Trophoblast cell (in vitro differentiated cells and primary cell): ENCODE data around the gene PLA2G7.
"Not testable (repeated sequence)": the region's sequence is repeated elsewhere in the genome, so short reads cannot be mapped to it uniquely, and the experiment has no call there.

Experiments used
- DNase-seq, 2 donors: peaks; one replicate each; pipeline ENCODE4 v3.0.0-alpha.2; 2016
- H2AFZ ChIP-seq: 2 replicates; pipeline ENCODE4 v1.6.1; 2013; ENCODE audit warnings: low read length, moderate library complexity, mild to moderate bottlenecking; ENCODE audit not compliant: insufficient read depth, poor library complexity
- H2AK5ac ChIP-seq: 2 replicates; pipeline ENCODE4 v1.6.1; 2013; ENCODE audit warnings: mild to moderate bottlenecking, low read length
- H2BK120ac ChIP-seq: 2 replicates; pipeline ENCODE4 v1.6.1; 2013; ENCODE audit warnings: low read length, mild to moderate bottlenecking, moderate library complexity; ENCODE audit not compliant: insufficient read depth, poor library complexity
- H2BK12ac ChIP-seq: 2 replicates; pipeline ENCODE4 v1.6.1; 2013; ENCODE audit warnings: mild to moderate bottlenecking, low read length, moderate library complexity
- H2BK5ac ChIP-seq: 2 replicates; pipeline ENCODE4 v1.6.1; 2013; ENCODE audit warnings: low read length, low read depth, moderate library complexity, mild to moderate bottlenecking; ENCODE audit not compliant: poor library complexity
- H3K14ac ChIP-seq: 2 replicates; pipeline ENCODE4 v1.6.1; 2013; ENCODE audit warnings: mild to moderate bottlenecking, low read length
- H3K18ac ChIP-seq: 2 replicates; pipeline ENCODE4 v1.6.1; 2013; ENCODE audit warnings: mild to moderate bottlenecking, low read length
- H3K23ac ChIP-seq: 2 replicates; pipeline ENCODE4 v1.6.1; 2013; ENCODE audit warnings: low read length
- H3K27ac ChIP-seq: 2 replicates; pipeline ENCODE4 v1.5.1; 2013; ENCODE audit warnings: low read depth, mild to moderate bottlenecking, inconsistent platforms, low read length, moderate library complexity
- H3K27me3 ChIP-seq: 2 replicates; pipeline ENCODE4 v1.6.1; 2013; ENCODE audit warnings: inconsistent platforms, mild to moderate bottlenecking, low read length, moderate library complexity; ENCODE audit not compliant: insufficient read depth
- H3K36me3 ChIP-seq, 2 experiments: 1 replicate in 1 of 2; 2 replicates in 1 of 2; pipeline ENCODE4 v1.6.1; 2013; ENCODE audit warnings: low read length in 2 of 2, mild to moderate bottlenecking in 2 of 2, moderate library complexity in 1 of 2; ENCODE audit not compliant: insufficient read depth in 2 of 2, control insufficient read depth in 1 of 2
- H3K4ac ChIP-seq: 2 replicates; pipeline ENCODE4 v1.6.1; 2013; ENCODE audit warnings: low read depth, mild to moderate bottlenecking, low read length, moderate library complexity
- H3K4me1 ChIP-seq, 2 experiments: 1 replicate in 1 of 2; 2 replicates in 1 of 2; pipeline ENCODE4 v1.6.1; 2013; ENCODE audit warnings: low read length in 2 of 2, mild to moderate bottlenecking in 2 of 2, moderate library complexity in 1 of 2; ENCODE audit not compliant: insufficient read depth in 2 of 2, control insufficient read depth in 1 of 2
- H3K4me2 ChIP-seq: 2 replicates; pipeline ENCODE4 v1.6.1; 2013; ENCODE audit warnings: inconsistent platforms, mild to moderate bottlenecking, low read length, moderate library complexity
- H3K4me3 ChIP-seq: 2 replicates; pipeline ENCODE4 v1.5.1; 2013; ENCODE audit warnings: mild to moderate bottlenecking, low read depth, low read length, inconsistent platforms
- H3K79me1 ChIP-seq: one replicate; pipeline ENCODE4 v1.6.1; 2013; ENCODE audit warnings: low read length
- H3K79me2 ChIP-seq: 2 replicates; pipeline ENCODE4 v1.6.1; 2013; ENCODE audit warnings: low read length, mild to moderate bottlenecking; ENCODE audit not compliant: control insufficient read depth, insufficient read depth, poor library complexity
- H3K9ac ChIP-seq: 2 replicates; pipeline ENCODE4 v1.6.1; 2013; ENCODE audit warnings: mild to moderate bottlenecking, low read length
- H3K9me3 ChIP-seq: 2 replicates; pipeline ENCODE4 v1.6.1; 2013; ENCODE audit warnings: low read depth, mild to moderate bottlenecking, control low read depth, inconsistent platforms, low read length; ENCODE audit not compliant: insufficient read depth
- H4K12ac ChIP-seq: 2 replicates; pipeline ENCODE4 v1.6.1; 2013; ENCODE audit warnings: low read depth, mild to moderate bottlenecking, low read length, moderate library complexity
- H4K8ac ChIP-seq: 2 replicates; pipeline ENCODE4 v1.6.1; 2013; ENCODE audit warnings: low read depth, mild to moderate bottlenecking, low read length, moderate library complexity
- H4K91ac ChIP-seq: one replicate; pipeline ENCODE4 v1.6.1; 2013; ENCODE audit warnings: low read depth, mild to moderate bottlenecking, low read length, moderate library complexity
- WGBS: extraction: QIAGEN DNeasy Blood & Tissue Kit; methylation state at CpG from one replicate; pipeline ENCODE4 v1.1.7; 2013; ENCODE audit warnings: missing lambda C conversion rate; ENCODE audit not compliant: insufficient read length, insufficient coverage; ENCODE audit errors: extremely low coverage; 5-methylcytosine and 5-hydroxymethylcytosine counted together

The PLA2G7 gene

DNA sequence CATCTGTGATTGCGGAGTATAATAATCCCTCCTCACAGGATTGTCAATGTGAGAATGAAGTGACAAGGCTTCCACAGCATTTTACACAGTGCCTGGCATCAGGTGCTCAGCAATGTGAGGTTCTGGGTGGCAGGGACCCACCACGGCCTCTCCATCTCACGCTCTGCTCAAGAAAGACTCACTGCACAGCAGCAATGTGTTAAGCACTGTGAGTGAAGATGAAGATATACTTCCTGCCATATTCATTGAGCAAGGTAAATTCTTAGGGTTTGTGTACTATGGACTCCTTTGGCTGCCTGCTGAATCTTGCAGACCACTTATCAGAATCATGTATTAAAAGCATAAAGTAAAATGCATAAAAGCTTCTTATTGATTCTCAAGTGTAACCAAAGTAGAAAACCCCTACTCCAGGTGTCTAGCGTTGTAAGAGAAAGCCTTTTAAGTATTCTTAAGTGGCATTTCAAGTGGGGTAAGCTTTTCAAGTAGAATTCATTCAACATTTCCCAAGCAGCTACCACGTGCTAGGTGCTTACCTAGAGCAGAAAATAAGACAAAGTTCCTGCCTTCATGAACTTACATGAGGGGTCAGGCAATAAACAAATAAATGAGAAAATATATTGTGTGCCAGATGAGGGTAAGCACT, 41.0 kb upstream of the PLA2G7 start:
- DNase-seq, result no peak
- no peaks in the 10 kb centered on the region for H3K79me1 ChIP-seq
- no peak overlapping the region for H3K9ac ChIP-seq
- no peak overlapping the region for H3K4ac ChIP-seq
- H3K27me3 ChIP-seq, result no peaks in the 10 kb centered on the region
- no peak overlapping the region for H3K18ac ChIP-seq
- WGBS, result no CpG with 5 or more reads among the region's 5 CpGs
- no peak overlapping the region for H2BK120ac ChIP-seq
- H4K12ac ChIP-seq, result no peak overlapping the region
- no peak overlapping the region for H3K23ac ChIP-seq
- no peak overlapping the region for H3K4me2 ChIP-seq
- H2AK5ac ChIP-seq, result no peak overlapping the region
- H3K4me1 ChIP-seq, result no peaks in the 10 kb centered on the region
- H2AFZ ChIP-seq, result no peak overlapping the region
- H3K9me3 ChIP-seq, result no peaks in the 10 kb centered on the region
- no peak overlapping the region for H4K91ac ChIP-seq
- no peak overlapping the region for H3K14ac ChIP-seq
- H3K27ac ChIP-seq, result no peak overlapping the region
- no peak overlapping the region for H3K4me3 ChIP-seq
- no peaks in the 10 kb centered on the region for H3K36me3 ChIP-seq
- no peak overlapping the region for H4K8ac ChIP-seq
- H3K79me2 ChIP-seq, result no peaks in the 10 kb centered on the region
- no peak overlapping the region for H2BK5ac ChIP-seq
- no peak overlapping the region for H2BK12ac ChIP-seq

DNA sequence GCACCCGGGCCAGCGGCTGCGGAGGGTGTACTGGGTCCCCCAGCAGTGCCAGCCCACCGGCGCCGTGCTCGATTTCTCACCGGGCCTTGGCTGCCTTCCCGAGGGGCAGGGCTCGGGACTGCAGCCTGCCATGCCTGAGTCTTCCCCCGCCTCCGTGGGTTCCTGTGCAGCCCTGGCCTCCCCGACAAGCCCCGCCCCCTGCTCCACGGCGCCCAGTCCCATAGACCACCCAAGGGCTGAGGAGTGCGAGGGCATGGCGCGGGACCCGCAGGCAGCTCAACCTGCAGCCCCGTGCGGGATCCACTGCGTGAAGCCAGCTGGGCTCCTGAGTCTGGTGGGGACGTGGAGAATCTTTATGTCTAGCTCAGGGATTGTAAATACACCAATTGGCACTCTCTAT, 39.6 kb upstream of the PLA2G7 start:
- H3K4me2 ChIP-seq, H2BK120ac ChIP-seq, H3K23ac ChIP-seq, H3K9ac ChIP-seq, H3K4ac ChIP-seq, H3K4me1 ChIP-seq, H3K18ac ChIP-seq, H4K91ac ChIP-seq, DNase-seq, H4K12ac ChIP-seq, H3K4me3 ChIP-seq, H4K8ac ChIP-seq, H2AK5ac ChIP-seq, H3K27ac ChIP-seq, H3K36me3 ChIP-seq, H3K14ac ChIP-seq, H3K79me1 ChIP-seq, H3K79me2 ChIP-seq, H2BK5ac ChIP-seq, H3K9me3 ChIP-seq, H3K27me3 ChIP-seq, H2BK12ac ChIP-seq, H2AFZ ChIP-seq: not testable (repeated sequence)
- no CpG with 5 or more reads among the region's 24 CpGs for WGBS

DNA sequence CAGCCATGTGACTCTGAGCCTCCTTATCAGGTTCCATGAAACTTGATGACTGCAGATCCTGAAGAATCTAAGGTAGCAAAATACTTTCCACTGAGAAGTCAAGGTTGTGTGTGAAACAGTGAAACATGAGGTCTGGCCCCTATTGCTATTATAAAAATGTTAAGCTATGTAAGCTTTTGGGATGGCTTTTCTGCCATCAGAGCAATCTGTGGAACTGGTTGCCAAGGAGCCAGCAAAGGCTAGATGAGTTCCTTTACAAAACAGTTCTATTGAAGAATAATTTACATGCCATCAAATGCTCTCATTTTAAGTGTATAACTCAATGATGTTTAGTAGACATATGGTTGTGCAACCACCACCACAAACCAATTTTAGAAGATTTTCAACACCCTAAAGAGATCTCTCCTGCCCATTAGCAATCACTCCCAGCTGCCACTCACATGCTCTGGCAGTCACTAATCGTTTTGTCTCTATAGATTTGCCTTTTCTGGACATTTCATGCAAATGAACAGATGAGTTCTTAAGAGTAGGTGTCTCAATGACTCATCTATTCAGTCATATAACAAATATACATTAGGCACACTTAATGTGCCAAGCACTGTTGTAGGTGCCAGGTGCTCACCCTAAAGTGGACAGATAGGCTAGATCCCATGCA, 38.2 kb upstream of the PLA2G7 start:
- H2AFZ ChIP-seq, result no peak overlapping the region
- H4K12ac ChIP-seq, result no peak overlapping the region
- no CpG with 5 or more reads among the region's 1 CpG for WGBS
- no peaks in the 10 kb centered on the region for H3K79me2 ChIP-seq
- no peak overlapping the region for H3K14ac ChIP-seq
- DNase-seq, result peak; percentile 81 to 91
- no peaks in the 10 kb centered on the region for H3K9me3 ChIP-seq
- H2BK5ac ChIP-seq, result no peak overlapping the region
- H4K8ac ChIP-seq, result no peak overlapping the region
- no peaks in the 10 kb centered on the region for H3K27me3 ChIP-seq
- H3K79me1 ChIP-seq, result no peaks in the 10 kb centered on the region
- H2BK12ac ChIP-seq, result no peak overlapping the region
- H3K4ac ChIP-seq, result no peak overlapping the region
- H2AK5ac ChIP-seq, result no peak overlapping the region
- no peaks in the 10 kb centered on the region for H3K4me1 ChIP-seq
- H3K18ac ChIP-seq, result no peak overlapping the region
- H3K23ac ChIP-seq, result no peak overlapping the region
- no peak overlapping the region for H3K4me3 ChIP-seq
- no peak overlapping the region for H4K91ac ChIP-seq
- no peak overlapping the region for H3K4me2 ChIP-seq
- no peaks in the 10 kb centered on the region for H3K36me3 ChIP-seq
- H3K9ac ChIP-seq, result no peak overlapping the region
- H3K27ac ChIP-seq, result no peak overlapping the region
- no peak overlapping the region for H2BK120ac ChIP-seq

DNA sequence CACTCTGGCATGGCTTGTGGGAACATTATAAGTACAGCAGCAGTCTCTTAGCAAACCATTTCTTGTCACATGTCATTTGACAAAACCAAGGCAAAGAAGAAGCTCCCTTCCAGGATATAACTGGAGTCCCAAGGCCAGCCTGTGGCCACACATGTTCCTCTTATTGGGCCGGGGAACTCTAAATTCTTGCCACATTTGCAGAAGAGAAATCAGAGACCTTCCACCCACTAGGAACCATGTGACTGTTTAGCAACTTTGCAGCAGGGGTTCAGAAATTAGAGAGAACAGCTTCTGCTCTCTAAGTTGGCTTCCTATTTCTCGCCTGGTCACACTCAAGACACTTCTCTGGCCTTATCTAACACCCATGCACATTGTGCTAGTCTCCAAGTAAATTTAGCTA, 37.6 kb upstream of the PLA2G7 start:
- no peak overlapping the region for H3K27ac ChIP-seq

More for the DNA sequence above, 37.6 kb upstream of the PLA2G7 start:
- Histone ChIP-seq H3K23ac (no peak overlapping the region), H2BK120ac (no peak overlapping the region), H3K4me2 (no peak overlapping the region), H3K36me3 (no peaks in the 10 kb centered on the region), H2BK12ac (no peak overlapping the region), H4K12ac (no peak overlapping the region), H3K9ac (no peak overlapping the region), H3K4me3 (no peak overlapping the region), H2AFZ (no peak overlapping the region), H3K4me1 (no peaks in the 10 kb centered on the region), H3K18ac (no peak overlapping the region), H4K8ac (no peak overlapping the region), H2BK5ac (no peak overlapping the region), H2AK5ac (no peak overlapping the region), H3K4ac (no peak overlapping the region), H3K9me3 (no peaks in the 10 kb centered on the region), H3K14ac (no peak overlapping the region), H3K79me1 (no peaks in the 10 kb centered on the region), H3K79me2 (no peaks in the 10 kb centered on the region), H3K27me3 (no peaks in the 10 kb centered on the region), H4K91ac (no peak overlapping the region)
- peak; percentile 45 to 65 for DNase-seq
- no CpG with 5 or more reads among the region's 2 CpGs for WGBS
